GM10847 (cell line): ENCODE results near the gene FZD2.

Experiments
- POLR2A ChIP-seq: IDR thresholded peaks from 2 replicates; pipeline ENCODE4 v1.6.1; 2011; ENCODE audit not compliant: insufficient read length; ENCODE audit errors: extremely low read depth

The FZD2 gene

DNA sequence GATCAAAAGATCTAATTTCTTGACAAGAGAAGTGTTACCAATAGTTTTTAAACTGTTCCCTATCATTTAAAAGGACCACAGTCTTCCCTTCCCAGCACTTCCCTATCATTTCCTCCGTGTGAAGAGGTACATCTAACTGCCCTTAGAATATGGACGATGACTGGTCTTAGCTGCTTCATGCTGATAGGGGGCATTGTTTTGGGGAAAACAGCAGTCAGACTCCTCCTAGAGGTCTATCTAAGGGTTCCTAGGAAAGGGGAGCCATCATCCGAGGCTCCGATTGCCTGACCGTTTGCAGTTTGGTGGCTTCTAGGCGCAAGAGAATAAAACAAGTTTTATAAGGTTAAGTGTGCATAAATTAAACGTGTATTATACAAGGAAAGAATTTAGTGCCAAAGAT, 7.1 kb downstream of the FZD2 start:
- TF ChIP-seq POLR2A, result no peak

DNA sequence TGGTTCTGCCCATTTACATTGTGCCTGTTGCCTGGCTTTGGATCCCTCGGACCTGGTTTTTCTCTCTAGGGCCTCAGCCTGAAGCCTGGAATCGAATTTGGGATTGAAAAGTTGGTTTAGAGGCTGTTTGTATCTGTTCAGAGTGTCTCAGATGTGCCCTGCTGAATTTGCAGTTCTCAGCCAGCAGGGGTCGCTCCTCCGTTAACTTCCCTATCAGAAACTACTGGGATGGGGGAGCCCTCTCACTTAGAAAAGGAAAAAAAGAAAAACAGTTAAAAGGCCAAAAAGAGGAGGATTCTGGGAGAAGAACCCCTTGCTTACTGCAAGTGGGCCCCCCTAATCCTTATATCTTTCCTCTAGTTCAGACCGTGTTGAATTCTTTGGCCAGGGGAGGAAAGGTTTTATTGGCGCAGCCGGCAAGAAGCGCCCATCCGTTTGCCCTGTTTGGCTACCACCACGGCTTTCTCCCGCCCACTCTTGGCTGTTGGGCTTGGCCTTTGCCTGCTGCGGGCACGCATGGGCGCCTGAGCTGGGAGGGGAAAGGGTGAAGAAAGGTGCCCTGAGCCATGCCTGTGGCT, 8.7 kb downstream of the FZD2 start:
- TF ChIP-seq POLR2A, result no peak

DNA sequence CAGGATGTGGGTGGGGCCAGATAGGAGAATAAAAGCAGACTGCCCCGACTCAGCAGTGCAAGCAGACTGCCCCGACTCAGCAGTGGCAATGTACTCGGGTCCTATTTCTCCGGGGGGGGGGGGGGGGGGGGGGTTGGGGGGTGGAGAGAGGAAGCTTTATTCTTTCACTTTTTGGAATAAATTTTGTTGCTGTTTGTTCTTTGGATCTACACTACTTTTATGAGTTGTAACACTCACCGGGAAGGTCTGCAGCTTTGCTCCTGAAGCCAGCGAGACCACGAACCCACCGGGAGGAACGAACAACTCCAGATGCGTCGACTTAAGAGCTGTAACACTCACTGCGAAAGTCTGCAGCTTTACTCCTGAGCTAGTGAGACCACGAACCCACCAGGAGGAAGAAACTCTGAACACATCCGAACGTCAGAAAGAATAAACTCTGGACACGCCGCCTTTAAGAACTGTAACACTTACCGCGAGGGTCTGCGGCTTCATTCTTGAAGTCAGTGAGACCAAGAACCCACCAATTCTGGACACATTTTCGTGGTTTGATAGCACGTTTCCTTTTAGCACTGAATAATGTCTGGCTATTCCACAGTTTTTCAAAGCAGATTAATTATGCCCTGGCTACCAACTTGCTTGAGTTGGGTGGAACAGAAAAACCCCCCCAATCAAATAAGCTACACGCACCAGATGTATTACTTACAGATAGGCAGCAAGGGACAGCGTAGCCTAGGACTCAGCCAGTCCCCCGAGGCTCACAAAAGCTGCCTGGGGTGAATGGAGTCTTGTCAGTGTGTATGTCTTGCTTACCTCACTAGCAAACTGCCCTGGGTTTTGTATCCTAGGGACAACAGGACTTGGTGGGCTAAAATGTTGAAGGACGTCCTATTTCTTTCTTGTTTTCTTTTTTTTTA, 11.9 kb downstream of the FZD2 start:
- no peak for TF ChIP-seq POLR2A

DNA sequence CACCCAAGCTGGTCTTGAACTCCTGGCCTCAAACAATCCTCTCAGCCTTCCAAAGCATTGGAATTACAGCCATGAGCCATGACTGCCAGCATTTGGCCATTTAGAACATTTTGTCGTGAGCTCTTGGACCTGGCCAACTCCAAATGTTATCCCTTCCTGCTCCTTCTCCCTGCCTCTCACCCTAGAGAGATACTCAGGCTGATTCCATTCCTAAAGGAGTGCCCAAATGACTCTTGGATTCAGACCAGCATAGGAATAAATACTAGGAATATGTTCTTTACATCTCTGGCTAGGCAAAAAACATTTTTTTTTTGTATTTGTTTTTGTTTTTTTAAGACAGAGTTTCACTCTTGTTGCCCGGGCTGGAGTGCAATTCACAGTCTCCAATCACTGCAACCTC, 15.5 kb downstream of the FZD2 start:
- TF ChIP-seq POLR2A, result no peak

DNA sequence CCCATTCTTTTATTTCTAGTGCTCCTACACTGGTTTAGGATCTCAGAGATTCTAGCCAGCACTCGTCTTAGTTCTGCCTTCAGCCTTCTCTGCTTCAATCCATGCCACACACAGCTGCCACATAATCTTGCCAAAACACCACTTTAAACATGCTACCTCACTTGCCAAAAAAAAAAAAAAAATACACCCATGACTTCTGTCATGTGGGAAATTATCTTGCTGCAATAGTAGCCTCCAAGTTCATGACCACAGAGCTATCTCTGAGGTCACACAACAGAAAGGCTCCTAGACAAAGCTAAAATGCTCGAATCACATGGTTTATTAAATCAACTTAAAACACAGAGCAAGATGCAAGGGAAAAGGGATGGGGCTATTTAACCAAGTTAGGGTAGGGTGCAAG, 18.1 kb downstream of the FZD2 start:
- TF ChIP-seq POLR2A, result no peak

DNA sequence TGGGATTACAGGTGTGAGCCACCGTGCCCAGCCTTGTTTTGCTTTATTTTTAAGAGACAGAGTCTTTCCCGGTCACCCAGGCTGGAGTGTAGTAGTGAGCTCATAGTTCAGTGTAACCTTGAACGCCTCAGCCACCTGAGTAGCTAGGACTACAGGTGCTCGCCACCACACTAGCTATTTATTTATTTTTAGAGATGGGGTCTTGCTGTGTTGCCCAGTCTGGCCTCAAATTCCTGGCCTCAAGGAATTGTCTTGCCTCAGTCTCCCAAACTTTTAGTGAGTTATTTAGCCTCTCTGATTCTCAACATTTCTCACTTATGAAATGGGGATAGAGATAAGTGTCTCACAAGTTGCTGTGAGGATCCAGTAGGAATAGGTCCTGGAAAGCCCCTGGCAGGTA, 21.7 kb downstream of the FZD2 start:
- no peak for TF ChIP-seq POLR2A

DNA sequence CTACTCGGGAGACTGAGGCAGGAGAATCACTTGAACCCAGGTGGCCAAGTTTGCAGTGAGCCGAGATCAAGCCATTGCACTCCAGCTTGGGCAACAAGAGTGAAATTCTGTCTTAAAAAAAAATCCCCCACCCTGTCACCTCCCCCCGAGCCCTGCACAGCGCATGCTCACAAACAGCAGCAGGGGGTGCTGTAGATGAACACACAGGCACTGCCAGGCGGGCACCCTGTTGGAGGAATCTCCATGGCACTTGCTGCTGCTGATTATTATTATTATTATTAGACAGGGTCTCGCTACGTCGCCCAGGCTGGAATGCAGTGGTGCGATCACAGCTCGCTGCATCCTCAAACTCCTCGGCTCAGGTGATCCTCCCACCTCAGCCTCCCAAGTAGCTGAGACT, 24.6 kb downstream of the FZD2 start:
- TF ChIP-seq POLR2A, result no peak

DNA sequence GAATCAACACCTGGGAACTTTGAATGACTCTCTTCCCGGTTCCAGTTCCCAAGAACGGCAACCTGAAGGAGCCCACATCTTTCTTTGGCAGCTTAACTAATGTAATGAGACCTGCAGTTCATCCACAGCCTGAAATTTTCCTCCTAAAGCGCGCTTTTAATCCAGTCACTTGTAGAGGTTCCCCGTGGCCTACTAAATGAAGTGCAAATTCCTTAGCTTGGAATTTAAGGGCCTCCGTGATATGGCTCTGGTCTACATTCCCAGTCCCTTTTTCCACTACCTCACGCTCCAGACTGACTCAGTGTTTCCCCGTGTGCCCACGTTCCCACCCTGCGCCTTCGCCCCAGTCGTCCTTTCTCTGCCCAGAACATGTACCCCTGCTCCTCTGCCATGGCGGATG, 27.2 kb downstream of the FZD2 start:
- no peak for TF ChIP-seq POLR2A

DNA sequence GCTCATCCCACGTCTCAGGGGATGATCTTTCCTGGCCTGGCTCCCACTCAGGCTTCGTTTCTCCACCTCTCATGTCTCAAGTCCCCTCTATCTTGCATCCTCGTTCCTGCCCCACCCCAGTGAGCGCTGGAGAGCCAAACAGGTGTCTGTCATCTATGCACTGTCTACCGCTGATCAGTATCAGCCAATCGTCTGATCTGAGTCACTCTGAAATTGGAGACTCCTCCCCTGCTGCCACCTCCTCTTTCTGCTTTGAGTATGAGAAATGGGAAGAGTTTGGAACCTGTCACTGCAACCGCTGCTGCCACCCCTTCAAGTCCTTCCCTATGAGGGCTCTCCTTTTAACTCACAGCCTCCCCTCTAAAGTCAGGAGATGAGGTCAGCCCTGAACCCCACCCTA, 28.0 kb downstream of the FZD2 start:
- TF ChIP-seq POLR2A, result no peak

DNA sequence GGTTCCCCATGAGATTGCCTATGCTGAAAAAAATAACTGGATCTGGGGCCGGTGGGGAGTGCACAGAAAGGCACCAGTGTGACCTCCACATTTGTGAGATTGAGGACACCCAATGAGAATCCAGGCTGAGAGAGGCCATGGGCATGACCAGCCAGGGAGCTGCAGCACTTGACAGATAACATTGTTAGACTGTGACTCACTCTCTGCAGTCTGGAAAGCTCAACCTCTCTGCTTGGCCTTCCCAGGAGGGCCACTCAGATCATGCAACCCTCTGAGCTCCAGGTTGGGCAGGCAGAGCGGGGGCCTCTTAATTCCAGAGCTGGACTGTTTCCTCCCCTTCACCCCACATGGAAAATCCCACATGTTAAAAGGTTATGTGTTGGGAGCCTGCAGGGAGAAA, 30.1 kb downstream of the FZD2 start:
- TF ChIP-seq POLR2A, result no peak

DNA sequence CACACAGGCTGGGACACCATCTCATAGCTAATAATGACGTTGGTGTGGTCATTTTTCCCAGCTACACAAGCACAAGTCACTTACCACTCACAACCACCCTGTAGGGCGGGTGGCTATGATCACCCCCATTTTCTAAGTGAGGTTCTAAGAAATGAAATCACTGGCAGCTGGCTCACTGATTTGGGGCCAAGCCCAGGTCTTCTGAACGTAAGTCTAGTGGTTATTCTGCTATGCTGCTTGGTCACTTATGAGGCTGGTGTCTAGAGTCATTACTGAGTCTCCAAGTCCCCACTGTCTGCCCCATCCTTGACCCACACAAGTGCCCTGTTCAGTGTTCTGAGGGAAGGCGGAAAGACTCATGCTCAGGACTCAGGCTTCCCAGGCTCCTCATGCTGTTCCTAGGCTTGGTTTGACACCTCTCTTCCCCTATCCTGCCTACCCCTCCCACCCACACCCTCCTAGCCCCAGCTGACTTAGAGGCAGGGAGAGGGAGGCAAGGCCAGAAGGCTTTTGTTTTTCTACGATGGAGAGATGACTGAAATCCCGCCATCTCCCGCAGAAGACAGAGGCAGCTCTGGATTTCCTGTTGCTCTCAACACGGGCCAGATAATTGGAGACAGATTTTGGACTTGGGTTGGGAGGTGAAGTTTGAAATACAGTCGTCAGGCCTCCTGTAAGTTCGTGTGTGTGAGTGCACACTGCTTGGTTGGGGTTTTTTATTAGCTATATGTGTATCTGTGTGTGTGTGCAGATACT, 32.2 kb downstream of the FZD2 start:
- no peak for TF ChIP-seq POLR2A

DNA sequence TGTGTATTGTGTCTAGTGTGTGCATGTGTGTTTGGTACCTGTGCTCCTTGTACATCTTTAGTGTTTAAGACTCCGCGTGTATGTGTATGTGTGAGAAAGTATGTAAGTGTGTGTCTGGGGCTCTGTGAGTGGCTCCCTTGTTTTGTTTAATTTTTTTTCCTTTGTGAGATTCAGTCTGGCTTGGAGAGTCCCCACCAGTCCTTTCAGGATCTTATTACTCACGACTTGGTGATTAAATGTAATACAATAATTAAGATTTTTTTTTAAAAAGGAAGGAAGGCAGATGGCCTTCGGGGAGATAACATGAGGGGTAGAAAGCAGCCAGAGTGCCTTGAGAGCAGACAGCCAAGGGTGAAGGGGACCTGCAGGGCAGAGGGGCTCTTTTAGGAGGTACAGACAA, 33.9 kb downstream of the FZD2 start:
- TF ChIP-seq POLR2A, result no peak

DNA sequence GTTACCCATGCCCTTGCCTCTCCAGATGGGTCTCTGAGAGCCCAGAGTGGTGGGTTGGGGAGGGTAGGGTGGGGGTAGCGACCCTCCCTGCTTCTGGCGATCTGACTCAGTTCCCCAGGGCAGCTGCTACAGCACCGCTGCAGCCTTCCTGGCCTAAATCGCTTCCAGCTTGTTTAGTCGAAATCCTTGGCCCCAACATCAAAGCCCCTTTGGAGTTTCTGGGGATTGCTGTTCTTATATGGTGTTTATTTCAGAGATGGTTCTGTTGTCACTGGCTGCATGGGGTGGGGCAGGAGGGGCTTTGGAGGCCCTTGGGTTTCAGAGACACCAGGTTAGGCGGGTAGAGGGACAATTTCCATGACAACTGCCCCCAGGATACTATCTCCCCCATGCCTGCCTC, 35.9 kb downstream of the FZD2 start:
- no peak for TF ChIP-seq POLR2A

DNA sequence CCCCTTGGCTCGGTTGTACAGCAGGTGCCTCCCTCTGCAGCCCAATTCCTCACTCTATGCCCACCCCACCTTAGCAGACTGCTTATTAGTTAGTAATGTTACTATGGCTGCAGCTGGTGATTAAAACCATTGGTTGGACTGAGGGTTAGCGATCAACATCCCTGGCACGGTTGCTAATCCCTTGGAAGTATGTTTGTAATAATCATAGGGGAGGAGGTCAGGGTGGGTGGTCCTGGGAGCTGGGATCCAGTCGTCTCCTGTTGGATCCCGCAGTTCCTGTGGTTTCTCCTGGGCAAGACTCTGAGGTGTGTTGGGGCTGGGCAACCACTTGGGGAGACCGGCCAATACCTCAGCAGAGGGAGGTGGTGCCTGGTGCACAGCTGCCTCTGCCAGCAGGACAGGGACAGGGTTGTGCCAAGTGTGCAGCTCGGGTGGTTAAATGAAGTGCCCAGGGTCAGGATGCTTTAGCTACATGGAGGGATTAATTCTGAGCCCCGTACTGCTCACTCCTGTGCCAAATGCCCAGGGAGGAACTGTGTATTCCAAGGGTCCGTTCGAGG, 38.0 kb downstream of the FZD2 start:
- TF ChIP-seq POLR2A, result no peak

DNA sequence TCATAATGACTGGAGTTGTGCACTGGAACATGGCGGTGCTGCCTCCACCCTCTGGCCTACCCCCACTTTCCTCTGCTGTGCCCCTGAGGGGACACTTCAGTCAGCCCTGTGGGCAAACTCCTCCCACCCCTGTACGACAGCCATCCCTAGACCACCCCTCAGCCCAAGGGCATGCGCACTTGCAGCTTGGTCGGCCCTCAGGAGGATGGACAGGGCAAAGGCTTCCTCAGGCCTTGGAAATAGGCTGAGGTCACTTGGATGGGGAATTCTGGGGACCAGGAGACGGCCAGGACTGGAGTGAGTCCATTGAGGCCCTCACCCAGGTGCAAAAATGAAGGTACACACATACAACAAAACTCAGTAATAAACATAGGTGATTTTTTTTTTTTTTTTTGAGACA, 41.0 kb downstream of the FZD2 start:
- no peak for TF ChIP-seq POLR2A

DNA sequence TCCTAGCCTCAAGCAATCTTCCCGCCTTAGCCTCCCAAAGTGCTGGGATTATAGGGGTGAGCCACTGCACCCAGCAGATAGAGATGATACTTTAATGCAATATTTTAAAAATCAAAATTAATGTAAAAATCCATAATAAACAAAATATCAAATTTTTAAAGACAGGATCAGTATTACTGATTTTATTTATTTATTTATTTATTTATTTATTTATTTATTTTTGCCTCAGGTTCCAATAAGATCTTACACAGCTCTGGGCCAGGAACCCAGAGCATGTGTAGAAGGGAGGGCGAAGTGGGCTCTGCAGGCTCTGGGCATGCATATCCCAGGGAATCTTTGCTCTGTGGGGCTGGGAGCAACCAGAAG, 41.6 kb downstream of the FZD2 start:
- TF ChIP-seq POLR2A, result no peak
